K562 (cell line): ENCODE data around the gene HNF4A. TPM values are rescaled to one million over a fixed set of nuclear protein-coding genes. Genes with fewer than 3 reads are reported as not detected.

Experiments used
- ARID4B ChIP-seq: sonication (generic); formaldehyde crosslinking; IDR thresholded peaks from 2 replicates; pipeline ENCODE4 v1.8.0; 2022; ENCODE audit warnings: mild to moderate bottlenecking, missing genetic modification reagents
- BRF2 ChIP-seq: IDR thresholded peaks from 3 replicates; pipeline ENCODE4 v1.6.1; 2011; ENCODE audit warnings: borderline replicate concordance, mild to moderate bottlenecking; ENCODE audit not compliant: insufficient read length, insufficient read depth
- ETV6 ChIP-seq, 3 experiments: fragments of 150-350 bp in 1 of 3; sonication (generic) in 1 of 3; formaldehyde crosslinking in 1 of 3; IDR thresholded peaks; 2 replicates each; pipeline versions ENCODE4 v1.6.1 to v1.8.0; 2014 to 2022; ENCODE audit warnings: borderline replicate concordance in 2 of 3, low read depth in 2 of 3, antibody characterized with exemption in 1 of 3, low read length in 1 of 3, mild to moderate bottlenecking in 1 of 3, missing genetic modification reagents in 1 of 3
- ILK ChIP-seq: fragments of 450-650 bp; IDR thresholded peaks from 2 replicates; pipeline ENCODE4 v1.6.1; 2016; ENCODE audit warnings: missing genetic modification characterization, low read depth, mild to moderate bottlenecking, missing compliant biosample characterization, moderate library complexity, borderline replicate concordance
- MAFK ChIP-seq: IDR thresholded peaks from 2 replicates; pipeline ENCODE4 v1.6.1; 2011; ENCODE audit warnings: low read length, improper control_type of control experiment
- MXD1 ChIP-seq: fragments of 250-450 bp; sonication (Bioruptor Pico); IDR thresholded peaks from 2 replicates; pipeline ENCODE4 v1.8.0; 2021; ENCODE audit warnings: borderline replicate concordance, mild to moderate bottlenecking, moderate library complexity; ENCODE audit not compliant: poor library complexity, severe bottlenecking
- RNF219 ChIP-seq: fragments of 250-450 bp; sonication (Bioruptor Pico); IDR thresholded peaks from 2 replicates; pipeline ENCODE4 v1.5.0; 2022; ENCODE audit warnings: mild to moderate bottlenecking
- SNIP1 ChIP-seq: fragments of 450-650 bp; IDR thresholded peaks from 2 replicates; pipeline ENCODE4 v1.7.1; 2017; ENCODE audit warnings: low read depth, mild to moderate bottlenecking
- ZNF280A ChIP-seq: fragments of 450-650 bp; IDR thresholded peaks from 2 replicates; pipeline ENCODE4 v1.6.1; 2018; ENCODE audit warnings: mild to moderate bottlenecking, low read depth; ENCODE audit not compliant: partially characterized antibody
- polyA plus RNA-seq, 8 experiments: library from polyadenylated mRNA; depleted of rRNA in 4 of 8; stranded (reverse) in 5 of 8; unstranded in 3 of 8; fragments of >200 nt; fragmentation: Nextera tagmentation in 2 of 8; fragmentation: Illumina TruSeq in 1 of 8; extraction: Ambion mirVana in 2 of 8; extraction: Trizol in 1 of 8; gene quantifications; 2 replicates each; pipeline versions ENCODE4 v1.2.1 to v1.2.3, GENCODE V29; 2011 to 2014; ENCODE audit warnings: inconsistent platforms in 1 of 8, missing spikeins in 1 of 8
- total RNA-seq, 7 experiments: library from RNA; depleted of rRNA in 6 of 7; stranded (reverse); fragments of >200 nt in 6 of 7; fragmentation: Illumina TruSeq in 2 of 7; extraction: Trizol in 2 of 7; gene quantifications; 2 replicates each; pipeline versions ENCODE4 v1.2.1 to v1.2.3, GENCODE V29; 2011 to 2021; ENCODE audit warnings: low replicate concordance in 1 of 7

The HNF4A gene
- total and polyA plus RNA-seq, 9 of the 15 experiments (the other 6 are each of a cell fraction or from before 2014, with no cell fraction given), result 0.03 to 0.27 (median 0.08) TPM; not detected in 5

GRCh38 chr20:44478206-44478605, 122.7 kb downstream of the HNF4A start (continued):
- TF ChIP-seq RNF219 (no peak), ILK (tag) (no peak), ARID4B (CRISPR knock-in tag) (no peak), ZNF280A (no peak), SNIP1 (no peak), MAFK (no peak), ETV6 (IDR thresholded peaks at IDR 0.05; ENCODE audit: borderline replicate concordance in 1 of 2, low read depth in 2 of 2, low read length in 1 of 2) (no peak), ETV6 (CRISPR knock-in tag; IDR thresholded peaks at IDR 0.05; ENCODE audit: borderline replicate concordance) (no peak), BRF2 (no peak), MXD1 (no peak)
